ENCODE results near the gene PCSK7. TPM values are rescaled to one million over a fixed set of nuclear protein-coding genes. Genes with fewer than 3 reads are reported as not detected.

The PCSK7 gene
- total RNA-seq, 1 experiment from 2014 or later: 30.0 TPM

- Histone ChIP-seq H3K36me3 (ENCODE audit: control insufficient read depth in 1 of 2, insufficient read depth in 2 of 2, low read length in 2 of 2) (peaks cover 42 to 52% of the 10 kb centered on the region in 2 experiments), H3K27ac (ENCODE audit: low read depth, low read length) (no peak overlapping the region), H3K79me2 (ENCODE audit: insufficient read depth, low read length) (peaks cover 82% of the 10 kb centered on the region), H2AFZ (ENCODE audit: low read depth, low read length, poor library complexity, severe bottlenecking) (no peak overlapping the region), H3K27me3 (ENCODE audit: insufficient read depth, low read length) (no peaks in the 10 kb centered on the region), H3K9ac (ENCODE audit: low read length) (no peak overlapping the region), H3K4me3 (replicated peaks in 1 of 2; ENCODE audit: low read depth in 1 of 2, low read length in 2 of 2) (no peak overlapping the region), H3K4me1 (ENCODE audit: control insufficient read depth in 1 of 2, insufficient read depth in 2 of 2, low read length in 2 of 2) (no peaks in the 10 kb centered on the region), H3K4me2 (ENCODE audit: low read length) (no peak overlapping the region), H4K20me1 (ENCODE audit: insufficient read depth) (no peaks in the 10 kb centered on the region), H3K9me3 (ENCODE audit: control insufficient read depth in 1 of 2, insufficient read depth in 1 of 2, low read depth in 1 of 2, low read length in 2 of 2) (no peaks in the 10 kb centered on the region), H3K9me2 (ENCODE audit: insufficient read depth) (no peaks in the 10 kb centered on the region)
- POLR2A ChIA-PET: no interaction called here
- CTCF ChIA-PET: no interaction called here
- RAD21 ChIA-PET (ENCODE audit: low non-redundant PET in 1 of 2, low total read pairs in 2 of 2, uncharacterized antibody in 2 of 2, unreplicated experiment in 2 of 2): no interaction called here
- intact Hi-C loops (cut with micrococcal nuclease): no loop called here
- TF ChIP-seq POLR2AphosphoS5 (IDR thresholded peaks at IDR 0.05; ENCODE audit: low read depth, low read length): no peak
- TF ChIP-seq ATF3 (IDR thresholded peaks at IDR 0.05): no peak
- TF ChIP-seq SIN3A (IDR thresholded peaks at IDR 0.05; ENCODE audit: low read depth): no peak
- no peak for TF ChIP-seq ZBTB33 (IDR thresholded peaks at IDR 0.05; ENCODE audit: extremely low read depth, insufficient replicate concordance, low read length)
- no peak for TF ChIP-seq TCF7L2 (IDR thresholded peaks at IDR 0.05; ENCODE audit: borderline replicate concordance, extremely low read depth, insufficient read depth, insufficient read length)
- TF ChIP-seq ELF1 (IDR thresholded peaks at IDR 0.05; ENCODE audit: borderline replicate concordance, low read depth): no peak
- ATAC-seq (no peak), DNase-seq (ENCODE audit: low read depth, low spot score) (no peak)
- BruUV-seq (replicated peaks): no TSS peak
Measured at GRCh38 chr11:117159892-117160291, 72.0 kb downstream of the PCSK7 start.

GRCh38 chr11:117157507-117157906 is 74.4 kb downstream of the PCSK7 start:
- no peak overlapping the region for H3K27ac ChIP-seq (ENCODE audit: low read depth, low read length)
- 0 out of 2 replicates have a peak, but pooled peaks cover 5% of the 10 kb centered on the region for H4K20me1 ChIP-seq (ENCODE audit: insufficient read depth)
- ChIA-PET CTCF (no interaction called here), POLR2A (no interaction called here), RAD21 (ENCODE audit: low non-redundant PET in 1 of 2, low total read pairs in 2 of 2, uncharacterized antibody in 2 of 2, unreplicated experiment in 2 of 2) (no interaction called here)
- intact Hi-C loops (cut with micrococcal nuclease): no loop called here
- no peak overlapping the region for H3K4me3 ChIP-seq (replicated peaks in 1 of 2; ENCODE audit: low read depth in 1 of 2, low read length in 2 of 2)
- DNase-seq (ENCODE audit: low read depth, low spot score): no peak
- H3K9ac ChIP-seq (ENCODE audit: low read length): no peak overlapping the region
- no peak overlapping the region for H2AFZ ChIP-seq (ENCODE audit: low read depth, low read length, poor library complexity, severe bottlenecking)
- no peaks in the 10 kb centered on the region for H3K4me1 ChIP-seq (ENCODE audit: control insufficient read depth in 1 of 2, insufficient read depth in 2 of 2, low read length in 2 of 2)
- TF ChIP-seq CEBPB (IDR thresholded peaks at IDR 0.05; ENCODE audit: low read depth) (no peak), JUND (IDR thresholded peaks at IDR 0.05) (no peak)
- H3K79me2 ChIP-seq (ENCODE audit: insufficient read depth, low read length): peaks cover 98% of the 10 kb centered on the region
- no peak overlapping the region for H3K4me2 ChIP-seq (ENCODE audit: low read length)
- no TSS peak for BruUV-seq (replicated peaks)
- H3K27me3 ChIP-seq (ENCODE audit: insufficient read depth, low read length): no peaks in the 10 kb centered on the region
- H3K9me3 ChIP-seq (ENCODE audit: control insufficient read depth in 1 of 2, insufficient read depth in 1 of 2, low read depth in 1 of 2, low read length in 2 of 2): no peaks in the 10 kb centered on the region
- ATAC-seq: no peak
- peaks cover 35 to 37% of the 10 kb centered on the region in 2 experiments; a peak in 3 of 4 replicates for H3K36me3 ChIP-seq (ENCODE audit: control insufficient read depth in 1 of 2, insufficient read depth in 2 of 2, low read length in 2 of 2)
- no peaks in the 10 kb centered on the region for H3K9me2 ChIP-seq (ENCODE audit: insufficient read depth)
